ENCODE measurements around the gene SFR1. TPM values are rescaled to one million over a fixed set of nuclear protein-coding genes. Genes with fewer than 3 reads are reported as not detected.

SFR1 gene, protein sequence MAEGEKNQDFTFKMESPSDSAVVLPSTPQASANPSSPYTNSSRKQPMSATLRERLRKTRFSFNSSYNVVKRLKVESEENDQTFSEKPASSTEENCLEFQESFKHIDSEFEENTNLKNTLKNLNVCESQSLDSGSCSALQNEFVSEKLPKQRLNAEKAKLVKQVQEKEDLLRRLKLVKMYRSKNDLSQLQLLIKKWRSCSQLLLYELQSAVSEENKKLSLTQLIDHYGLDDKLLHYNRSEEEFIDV
- polyA plus RNA-seq = 1 to 10 TPM; 3.3 to 9.6 (median 4.2) TPM

DNA sequence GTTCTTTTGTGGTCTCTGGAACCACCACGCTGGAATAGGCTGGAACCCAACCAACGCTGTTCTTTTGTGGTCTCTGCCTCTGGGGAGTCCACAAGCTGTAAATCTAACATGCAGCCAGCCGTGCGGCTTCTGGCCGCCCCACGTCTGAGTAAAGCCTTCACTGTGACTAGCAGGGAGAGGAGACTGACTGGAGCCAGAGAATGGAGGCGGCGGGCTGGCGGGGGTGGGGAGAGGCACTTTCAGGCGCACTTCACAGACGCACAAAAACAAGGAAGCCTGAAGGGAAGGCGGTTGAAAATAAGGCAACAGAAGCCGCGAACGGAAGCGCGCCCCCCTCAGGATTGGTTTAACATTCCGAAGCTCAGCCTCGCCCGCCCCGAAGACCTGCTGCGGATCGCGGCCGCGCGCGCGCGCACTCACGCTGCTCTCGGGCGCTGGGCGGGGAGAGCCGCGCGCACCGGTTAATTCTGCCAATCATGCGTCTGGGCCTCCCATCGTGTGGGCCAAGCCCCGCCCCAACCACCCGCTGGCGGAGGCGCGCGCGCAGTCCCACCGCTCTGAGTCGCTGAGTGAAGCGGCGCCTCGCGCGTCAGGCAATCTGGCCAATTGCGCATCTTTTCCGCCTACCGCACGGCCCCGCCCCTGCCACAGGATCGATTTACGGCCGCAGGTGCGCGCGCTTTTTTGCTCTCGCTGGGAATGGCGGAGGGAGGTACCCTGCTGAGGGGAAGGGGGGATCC is at the start of gene SFR1:
Gene SFR1 (plus strand): TSS at position 687 of the 740 bp plus-strand sequence. CDS start 13 bp downstream, at position 700.
- peak within 1 kb of the TSS; percentile 76 for H3K27ac ChIP-seq (ENCODE audit: low read depth, low read length)
- WGBS, 3 donors = 0% methylated on average over 67 of the region's 67 CpGs

DNA sequence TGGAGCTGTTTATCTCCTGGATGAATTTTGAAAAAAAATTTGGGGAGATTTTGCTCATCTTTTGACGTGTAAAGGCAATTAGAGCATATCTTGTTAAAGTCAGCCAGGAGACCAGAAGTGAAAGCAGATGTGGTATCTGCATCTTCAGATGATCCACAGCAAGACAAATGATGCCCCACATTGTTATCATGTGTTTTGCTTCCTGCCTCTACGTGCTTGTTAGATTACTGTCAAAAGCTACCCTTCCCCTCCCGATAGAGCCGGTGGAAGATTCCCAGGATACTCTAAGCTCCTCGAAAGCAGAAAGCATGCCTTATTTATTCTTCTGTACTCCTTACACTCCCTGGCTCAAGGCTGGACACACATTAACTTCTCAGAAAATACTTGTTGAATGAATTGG is 49.2 kb upstream of the SFR1 start:
- 56 to 75% (median 65%) methylated on average over 5 of the region's 5 CpGs for WGBS, 3 donors
- no peak overlapping the region for H3K27ac ChIP-seq (ENCODE audit: low read depth, low read length)

DNA sequence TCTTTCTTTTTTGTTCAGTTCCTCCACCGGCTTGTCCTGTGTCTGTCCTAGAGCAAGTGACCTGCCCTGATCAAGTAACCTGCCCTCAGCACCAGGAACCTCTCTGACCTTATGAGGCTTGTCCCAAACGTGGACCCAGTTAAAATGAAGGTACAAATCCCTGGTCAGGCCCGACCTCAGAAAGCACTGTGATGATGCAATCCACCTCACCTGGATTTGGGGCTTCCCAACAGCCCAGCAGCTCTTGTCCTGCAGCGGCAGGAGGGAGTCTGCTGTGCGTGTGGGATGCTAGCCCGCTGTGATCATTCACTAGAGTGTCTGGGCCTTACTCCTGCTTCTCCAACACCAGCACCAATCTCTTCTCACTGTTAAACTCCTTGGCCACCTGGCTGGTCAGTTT is 47.5 kb upstream of the SFR1 start:
- H3K27ac ChIP-seq (ENCODE audit: low read depth, low read length) = no peak overlapping the region
- WGBS, 3 donors = 86 to 90% (median 89%) methylated on average over 6 of the region's 6 CpGs

DNA sequence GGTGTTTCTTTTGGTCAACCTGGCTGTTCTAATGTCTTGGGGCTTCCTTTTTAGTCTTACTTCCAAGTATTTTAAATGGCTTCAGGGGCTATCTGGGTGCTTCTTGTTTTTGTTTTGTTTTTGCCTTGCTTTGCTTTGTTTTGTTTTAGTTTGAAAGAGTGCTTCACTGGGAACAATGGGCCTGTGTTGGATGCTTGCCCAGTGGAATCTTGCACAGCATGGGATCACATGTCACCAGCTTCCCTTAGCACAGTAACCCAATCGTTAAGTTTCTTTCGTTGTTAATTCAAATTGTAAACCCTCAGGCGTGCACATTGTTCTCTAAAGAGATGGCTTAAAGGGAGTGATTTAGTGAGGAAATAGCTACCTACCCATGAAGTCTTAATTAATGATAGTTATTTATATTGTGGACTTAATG is 45.2 kb upstream of the SFR1 start:
- H3K27ac ChIP-seq (ENCODE audit: low read depth, low read length) = no peak overlapping the region
- WGBS, 3 donors = 20 to 32% (median 28%) methylated on average over 3 of the region's 3 CpGs

DNA sequence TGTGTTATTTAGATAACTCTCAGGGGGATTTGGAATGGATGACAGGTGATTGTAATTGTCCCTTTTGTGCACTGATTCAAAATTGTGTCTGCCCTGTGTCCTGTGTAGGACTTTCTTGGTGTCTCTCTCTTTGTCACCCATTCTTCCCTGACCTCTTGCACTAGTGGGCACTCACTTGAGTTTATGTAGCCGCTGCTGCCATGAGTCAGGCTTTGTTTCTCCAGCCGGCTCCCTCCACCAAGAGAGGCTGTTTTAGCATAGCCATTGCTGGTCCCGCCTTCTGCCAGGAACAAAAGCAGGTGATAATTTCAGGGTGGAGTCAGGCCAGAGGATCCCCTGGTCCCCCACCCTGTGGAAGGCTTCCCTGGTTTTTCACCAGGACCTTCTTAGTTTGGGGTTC is 44.7 kb upstream of the SFR1 start:
- 59 to 73% (median 68%) methylated on average over 3 of the region's 3 CpGs for WGBS, 3 donors
- H3K27ac ChIP-seq (ENCODE audit: low read depth, low read length) = no peak overlapping the region

DNA sequence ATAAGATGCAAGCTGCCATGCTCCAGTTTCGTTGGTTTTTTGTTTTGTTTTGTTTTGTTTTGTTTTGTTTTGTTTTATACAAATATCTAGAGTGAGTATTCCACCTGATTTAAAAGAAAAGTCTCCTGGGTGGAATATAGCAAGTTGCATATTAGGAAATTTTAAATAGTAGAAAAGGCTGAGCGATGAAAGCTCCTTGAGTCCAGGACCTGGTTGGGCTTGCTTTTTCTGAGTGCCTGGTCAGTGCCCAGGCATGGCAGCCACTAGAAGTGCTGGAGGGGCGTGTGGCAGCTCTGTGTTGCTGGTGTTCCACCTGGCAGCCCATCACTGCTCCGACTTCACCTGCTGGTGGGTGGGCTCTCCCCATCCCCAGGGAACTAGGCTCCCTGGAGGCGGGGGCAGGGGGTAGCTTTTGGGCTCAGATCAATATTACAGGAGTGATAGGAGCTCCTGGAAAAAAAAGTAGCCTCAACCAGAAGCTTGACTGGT is 44.3 kb upstream of the SFR1 start:
- WGBS, 3 donors = 80 to 89% (median 87%) methylated on average over 5 of the region's 5 CpGs
- H3K27ac ChIP-seq (ENCODE audit: low read depth, low read length) = no peak overlapping the region

DNA sequence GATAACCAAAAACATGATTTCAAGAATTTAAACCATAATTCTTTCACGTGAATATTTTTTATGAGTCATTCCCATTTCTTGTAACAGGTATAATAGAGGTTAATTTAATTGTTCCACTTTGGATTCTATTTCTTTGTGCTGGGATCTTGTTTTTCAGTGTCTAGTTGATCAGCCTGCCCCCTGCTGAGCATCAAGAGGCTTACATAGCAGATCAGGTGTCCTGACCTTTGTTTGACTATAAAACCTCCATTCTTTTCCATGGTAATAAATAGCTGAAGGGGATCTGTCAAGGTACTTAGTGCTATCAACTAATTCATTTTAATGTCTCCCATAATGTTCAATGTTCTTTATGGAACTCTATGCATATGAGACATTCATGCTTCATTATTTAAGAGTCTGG is 41.2 kb upstream of the SFR1 start:
- 33 to 63% (median 61%) methylated on average over 1 of the region's 1 CpG for WGBS, 3 donors
- no peak overlapping the region for H3K27ac ChIP-seq (ENCODE audit: low read depth, low read length)

DNA sequence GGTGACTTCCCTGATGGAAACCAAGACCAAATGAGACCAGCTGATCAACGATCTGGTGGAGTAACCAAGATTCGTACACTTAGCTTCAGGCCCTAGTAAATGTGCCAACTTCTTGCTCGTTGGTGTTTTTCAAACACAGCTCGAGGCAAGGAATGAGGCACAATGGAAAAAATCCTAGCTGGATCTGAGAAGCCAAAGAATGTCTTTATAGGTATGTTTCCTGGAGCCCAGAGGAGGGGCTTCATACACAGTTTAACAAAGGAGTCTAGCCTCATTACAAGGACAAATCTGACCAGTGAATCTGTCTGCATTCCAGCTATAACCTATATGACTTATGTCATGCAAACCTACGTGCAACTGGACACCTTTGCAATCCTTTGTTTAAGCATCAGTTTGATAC is 40.0 kb upstream of the SFR1 start:
- no peak overlapping the region for H3K27ac ChIP-seq (ENCODE audit: low read depth, low read length)
- WGBS, 3 donors = 71 to 81% (median 80%) methylated on average over 5 of the region's 5 CpGs

DNA sequence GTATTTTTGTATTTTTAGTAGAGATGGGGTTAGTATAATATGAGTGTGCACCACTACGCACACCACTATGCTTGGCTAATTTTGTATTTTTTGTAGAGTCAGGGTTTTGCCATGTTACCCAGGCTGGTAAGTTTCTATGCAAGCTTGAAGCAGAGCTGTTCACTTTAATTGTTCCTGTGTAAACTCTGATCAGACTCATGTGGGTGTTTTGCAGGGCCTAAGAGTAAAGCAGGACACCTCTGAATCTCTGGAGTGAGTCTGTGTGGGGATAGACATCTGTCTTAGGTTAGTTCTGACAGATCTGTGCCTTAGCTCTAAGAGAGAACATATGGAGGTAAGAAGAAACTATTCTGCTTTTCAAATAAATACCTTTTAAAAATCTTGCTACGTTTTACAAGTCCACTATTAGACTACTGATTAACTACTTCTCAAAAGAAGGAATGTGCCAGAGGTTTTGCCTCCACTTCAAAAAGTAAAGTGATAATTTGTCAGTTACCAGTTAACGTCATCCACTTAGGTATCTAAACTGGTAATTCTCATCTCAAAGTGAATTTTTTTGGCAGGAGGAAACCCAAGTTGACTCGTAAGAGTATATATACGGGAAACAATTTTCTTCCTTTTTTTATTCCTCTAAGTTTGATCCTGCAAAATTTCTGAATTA is 37.4 kb upstream of the SFR1 start:
- 68 to 81% (median 78%) methylated on average over 5 of the region's 5 CpGs for WGBS, 3 donors
- no peak overlapping the region for H3K27ac ChIP-seq (ENCODE audit: low read depth, low read length)

DNA sequence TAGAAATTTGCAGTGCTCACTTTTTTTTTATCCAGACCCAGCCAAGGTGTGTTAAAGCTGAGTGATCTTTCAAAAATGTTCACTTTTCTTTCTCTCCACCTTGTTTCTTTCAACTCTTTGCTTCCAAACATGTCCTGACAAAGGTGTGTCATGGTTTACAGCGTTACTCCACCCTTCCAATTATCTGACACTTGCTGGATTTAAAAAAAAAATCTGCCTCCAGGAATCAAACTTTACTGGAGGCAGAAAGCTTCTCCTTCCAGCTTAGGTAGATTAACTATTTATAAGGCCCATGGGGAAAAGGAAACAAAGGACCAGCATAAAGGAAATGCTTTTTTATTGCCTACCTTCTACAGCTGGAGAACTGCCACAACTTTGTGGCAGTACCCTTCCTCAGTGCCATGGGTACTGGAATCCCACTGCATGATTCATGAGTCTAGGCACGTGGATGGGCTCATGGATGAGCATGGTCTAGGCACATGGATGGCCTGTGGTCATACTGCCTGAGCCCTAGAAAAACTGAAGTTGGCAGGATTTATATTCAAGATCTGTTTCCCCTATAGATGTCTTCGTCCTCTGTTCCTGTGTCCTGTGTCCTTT is 36.1 kb upstream of the SFR1 start, which contains the start of gene COL17A1:
Gene COL17A1 (minus strand): TSS at position 80 of the 600 bp plus-strand sequence. CDS start 5,207 bp downstream, outside the sequence.
- no peak within 1 kb of the TSS for H3K27ac ChIP-seq (ENCODE audit: low read depth, low read length)
- 75 to 82% (median 77%) methylated on average over 3 of the region's 3 CpGs for WGBS, 3 donors

DNA sequence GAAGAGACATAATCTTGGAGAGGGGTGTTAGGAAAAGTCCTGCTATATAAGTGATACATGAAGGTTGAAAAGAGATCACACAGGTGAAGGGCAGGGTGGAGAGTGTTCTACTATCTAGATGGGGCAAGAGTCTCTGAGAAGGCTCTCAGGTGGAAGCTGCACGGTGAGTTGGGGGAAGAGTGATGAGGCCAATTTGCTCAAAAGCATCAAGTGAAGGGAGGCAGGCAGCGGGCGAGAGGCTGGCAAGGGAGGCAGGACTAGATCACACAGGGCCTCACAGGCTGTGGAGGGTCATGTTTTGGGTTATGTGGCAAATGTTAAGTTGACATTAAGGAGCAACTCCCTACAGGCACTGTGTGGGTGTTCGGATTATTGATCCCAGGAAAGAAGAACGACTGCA is 33.7 kb upstream of the SFR1 start:
- H3K27ac ChIP-seq (ENCODE audit: low read depth, low read length) = no peak overlapping the region
- WGBS, 3 donors = 91 to 93% (median 91%) methylated on average over 5 of the region's 5 CpGs

DNA sequence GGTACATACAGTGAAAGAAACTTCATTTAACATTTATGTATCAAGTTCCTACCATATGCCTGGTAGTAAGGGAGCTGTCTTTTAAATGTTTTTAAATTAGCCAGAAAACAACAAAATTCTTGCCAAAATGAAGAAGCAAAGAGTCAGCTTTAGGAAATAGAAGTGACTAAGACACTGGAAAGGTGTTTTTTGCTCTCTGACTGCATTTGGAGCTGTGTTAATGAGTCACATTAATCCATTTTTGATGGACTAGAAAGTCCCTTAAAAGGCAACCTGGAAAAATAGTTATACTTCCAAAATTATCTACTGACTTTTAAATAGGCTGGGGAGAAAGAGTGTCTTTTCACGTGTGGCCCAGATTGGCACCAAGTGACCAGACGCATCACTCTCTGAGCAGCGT is 32.4 kb upstream of the SFR1 start:
- no peak overlapping the region for H3K27ac ChIP-seq (ENCODE audit: low read depth, low read length)
- 81 to 86% (median 85%) methylated on average over 3 of the region's 3 CpGs for WGBS, 3 donors

DNA sequence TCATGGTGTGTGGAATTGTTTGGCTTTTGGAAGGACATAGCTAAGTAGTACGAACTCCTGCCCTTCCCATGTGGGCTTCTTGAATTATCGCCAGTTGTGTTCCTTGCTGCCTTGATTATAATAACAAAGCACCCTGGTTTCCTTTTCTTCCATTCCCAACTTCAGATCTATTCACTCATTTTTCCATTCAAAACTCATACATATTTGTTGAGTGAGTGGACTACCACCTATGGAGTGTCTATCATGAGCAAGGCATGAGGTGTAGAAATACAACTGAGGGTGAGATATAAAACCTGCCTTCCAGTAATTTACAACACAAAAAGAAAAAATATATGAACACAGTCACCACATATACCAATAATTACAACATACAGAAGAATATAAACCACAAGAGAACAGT is 31.4 kb upstream of the SFR1 start:
- 71 to 78% (median 73%) methylated on average over 2 of the region's 2 CpGs for WGBS, 3 donors
- H3K27ac ChIP-seq (ENCODE audit: low read depth, low read length) = no peak overlapping the region

DNA sequence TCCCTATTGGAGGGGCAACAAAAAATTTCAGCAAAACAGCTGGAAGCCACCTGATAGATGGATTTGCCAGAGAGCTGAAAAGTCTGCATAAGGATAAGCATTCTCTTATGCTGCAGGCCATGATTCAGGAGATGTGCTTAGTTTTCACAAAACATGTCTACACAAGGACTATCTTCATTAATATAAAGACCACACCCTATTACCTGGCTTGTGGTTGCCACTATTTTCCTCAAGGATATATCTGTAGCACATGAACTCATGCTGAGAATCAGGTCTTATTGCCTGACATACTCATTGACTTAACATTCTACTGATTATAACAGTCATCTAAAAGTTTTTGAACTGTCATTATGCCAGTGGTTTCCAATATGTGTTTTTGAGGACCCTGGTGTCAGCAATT is 29.2 kb upstream of the SFR1 start:
- H3K27ac ChIP-seq (ENCODE audit: low read depth, low read length) = no peak overlapping the region

DNA sequence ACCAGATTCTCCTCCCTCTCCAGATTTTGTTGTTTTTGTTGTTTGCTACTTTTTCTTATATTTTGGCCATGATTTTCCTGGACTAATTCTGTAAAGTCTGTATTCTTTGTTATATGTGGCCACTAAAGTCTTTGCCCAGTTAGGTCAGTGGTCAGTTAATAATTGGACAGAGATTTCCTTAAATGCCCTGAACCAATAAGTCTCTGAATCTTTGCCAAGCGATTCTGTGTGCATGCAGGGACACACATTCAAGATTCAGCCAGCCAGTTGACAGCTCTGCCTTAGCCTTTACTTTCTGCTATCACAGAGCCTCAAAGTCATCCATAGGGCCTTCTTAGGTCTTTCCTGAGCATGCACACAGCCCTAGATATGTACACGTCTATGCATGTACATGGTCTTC is 25.3 kb upstream of the SFR1 start:
- WGBS, 3 donors = 89 to 95% (median 91%) methylated on average over 2 of the region's 2 CpGs
- no peak overlapping the region for H3K27ac ChIP-seq (ENCODE audit: low read depth, low read length)

DNA sequence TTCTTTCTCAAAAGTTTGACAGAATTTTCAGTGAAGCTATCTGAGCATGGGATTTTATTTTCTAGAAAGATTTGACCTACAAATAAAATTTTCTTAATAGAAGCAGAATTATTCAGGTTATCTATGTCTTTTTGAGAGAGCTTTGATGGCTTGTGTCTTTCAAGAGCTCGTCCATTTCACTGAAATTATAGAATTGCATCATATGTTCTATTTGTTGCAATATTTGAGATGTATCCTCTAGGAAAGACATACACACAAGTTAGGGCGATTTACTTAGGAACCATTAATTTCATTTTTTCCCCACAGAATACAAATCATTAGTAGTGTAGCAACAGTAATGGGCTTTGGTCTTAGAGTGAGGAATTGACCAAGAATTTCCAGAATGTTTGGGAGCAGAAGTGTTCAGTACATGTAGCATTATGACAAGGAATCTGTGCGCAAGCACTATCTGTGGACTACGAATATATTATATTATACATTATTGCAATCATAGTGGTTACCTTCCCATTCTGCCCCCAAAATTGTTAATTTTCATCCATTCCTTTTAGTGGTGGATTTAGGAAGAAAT is 23.5 kb upstream of the SFR1 start:
- WGBS, 3 donors = 93 to 95% (median 93%) methylated on average over 4 of the region's 4 CpGs
- no peak overlapping the region for H3K27ac ChIP-seq (ENCODE audit: low read depth, low read length)

DNA sequence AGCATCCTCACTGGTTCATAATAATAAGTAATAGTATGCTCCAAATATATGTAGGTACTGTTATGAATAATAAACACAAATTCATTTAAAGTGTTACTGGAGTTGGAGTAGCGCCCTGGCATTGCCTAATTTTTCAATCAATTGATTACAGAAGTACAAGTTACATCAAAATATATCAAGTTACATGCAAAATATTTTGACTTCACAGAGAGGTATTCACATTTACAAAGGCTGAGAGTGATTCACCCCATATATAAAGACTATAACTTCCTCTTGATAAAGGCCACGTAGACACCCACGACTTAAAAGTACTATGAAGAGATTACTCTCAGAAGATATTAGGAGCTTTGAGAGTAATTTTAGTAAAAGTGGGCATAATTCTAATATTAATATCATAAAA is 22.7 kb upstream of the SFR1 start:
- WGBS, 3 donors = 85 to 92% (median 85%) methylated on average over 3 of the region's 3 CpGs
- H3K27ac ChIP-seq (ENCODE audit: low read depth, low read length) = no peak overlapping the region

DNA sequence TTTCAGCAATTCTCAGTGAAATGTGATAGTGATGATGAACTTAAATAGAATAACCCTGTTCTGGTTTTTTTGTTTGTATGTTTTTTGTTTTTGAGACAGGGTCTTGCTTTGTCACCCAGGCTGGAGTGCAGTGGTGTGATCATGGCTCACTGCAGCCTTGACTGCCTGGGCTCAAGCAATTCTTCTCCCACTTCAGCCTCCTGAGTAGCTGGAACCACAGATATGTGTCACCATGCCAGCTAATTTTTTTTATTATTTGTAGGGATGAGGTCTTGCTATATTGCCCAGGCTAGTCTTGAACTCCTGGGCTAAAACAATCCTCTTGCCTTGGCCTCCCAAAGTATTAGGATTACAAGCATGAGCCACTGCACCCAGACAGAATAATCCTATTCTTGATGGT is 22.0 kb upstream of the SFR1 start:
- H3K27ac ChIP-seq (ENCODE audit: low read depth, low read length) = no peak overlapping the region

DNA sequence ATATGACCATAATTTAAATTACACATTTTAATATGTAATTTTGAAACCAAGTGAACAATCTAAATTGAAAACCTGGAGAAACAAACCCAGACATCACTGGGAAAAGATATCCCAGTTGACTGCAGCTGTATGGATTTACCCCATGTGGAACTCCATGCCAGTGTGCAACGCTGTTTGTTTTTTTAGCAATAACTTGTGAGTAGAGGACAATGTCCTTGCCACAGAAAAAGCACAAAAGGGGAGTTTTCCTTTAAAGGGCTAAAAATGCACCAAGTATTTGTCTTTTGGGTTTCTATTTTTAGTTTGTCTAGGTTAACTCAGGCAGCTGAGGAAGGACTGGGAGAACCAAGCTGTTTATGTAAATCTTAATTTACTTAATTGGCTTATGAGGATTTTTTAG is 21.2 kb upstream of the SFR1 start:
- no peak overlapping the region for H3K27ac ChIP-seq (ENCODE audit: low read depth, low read length)
- WGBS, 3 donors = 0% methylated on average over 1 of the region's 1 CpG
